GM12873 (cell line): Measurements from ENCODE around the gene NDC1.

Experiments used
- CTCF ChIP-seq: IDR thresholded peaks from 2 replicates; pipeline ENCODE4 v1.5.1; 2012; ENCODE audit warnings: low read depth, mild to moderate bottlenecking, moderate library complexity, low read length, control low read depth; ENCODE audit not compliant: insufficient read depth; ENCODE audit errors: missing control alignments

NDC1 gene

GRCh38 chr1:53837924-53838653 lies at the start of gene NDC1:
NDC1 (minus strand) TSS chr1:53838296; CDS start chr1:53838261, 35 bp downstream.
- TF ChIP-seq CTCF: no peak

- TF ChIP-seq CTCF: peak; percentile 53
Measured at GRCh38 chr1:53878492-53879105, 40.5 kb upstream of the NDC1 start.

- no peak for TF ChIP-seq CTCF
Measured at GRCh38 chr1:53871773-53872484, 33.8 kb upstream of the NDC1 start.

GRCh38 chr1:53871221-53871620 lies 33.1 kb upstream of the NDC1 start:
- no peak for TF ChIP-seq CTCF

- no peak for TF ChIP-seq CTCF
Measured at GRCh38 chr1:53869454-53870117, 31.5 kb upstream of the NDC1 start.

- TF ChIP-seq CTCF: no peak
Measured at GRCh38 chr1:53868565-53868964, 30.5 kb upstream of the NDC1 start.

- no peak for TF ChIP-seq CTCF
Measured at GRCh38 chr1:53862507-53862906, 24.4 kb upstream of the NDC1 start.
